Measurements from ENCODE around the gene ZNF444.
A peak's percentile ranks its signal among the peaks of the same experiment; 100 is the strongest.
"Not testable (repeated sequence)": the region's sequence is repeated elsewhere in the genome, so short reads cannot be mapped to it uniquely, and the experiment has no call there.

Gene ZNF444

DNA sequence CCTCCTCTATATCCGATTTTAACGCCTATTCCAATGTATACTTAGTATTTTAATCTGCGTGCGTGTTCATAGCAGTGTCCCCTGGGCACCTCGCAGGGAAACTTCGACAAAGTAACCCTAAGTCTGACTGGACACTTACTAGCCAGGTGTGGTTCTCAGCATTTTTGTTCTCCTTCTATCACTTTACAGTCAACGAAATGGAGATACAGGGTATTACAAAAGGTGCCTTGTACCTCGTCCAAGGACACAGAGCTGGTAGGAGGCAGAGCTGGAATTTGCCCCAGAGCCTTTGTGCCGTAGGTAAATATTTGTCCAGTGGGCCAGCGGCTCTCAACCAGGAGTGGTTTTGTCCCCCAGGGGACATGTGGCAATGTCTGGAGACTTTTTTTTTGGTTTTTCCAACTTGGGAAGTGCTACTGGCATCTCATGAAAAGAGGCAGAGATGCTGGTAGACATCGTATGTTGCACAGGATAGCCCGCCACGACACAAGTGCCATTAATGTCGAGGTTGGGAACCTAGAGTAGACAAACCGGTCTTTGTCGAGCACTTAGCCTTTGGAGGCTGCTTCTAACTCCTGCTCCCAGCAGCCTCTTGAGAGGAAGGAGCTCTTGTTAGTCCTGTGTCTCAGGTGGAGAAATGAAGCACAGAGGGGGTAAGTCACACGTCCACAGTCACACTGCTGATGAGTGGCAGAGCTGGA is 1.1 kb downstream of the ZNF444 start:
- H4K20me1 ChIP-seq = peaks cover 47% of the 10 kb centered on the region
- peak overlapping the region; percentile 73 for H3K9ac ChIP-seq
- no peaks in the 10 kb centered on the region for H3K9me3 ChIP-seq
- H3K27me3 ChIP-seq = no peaks in the 10 kb centered on the region
- peaks cover 54% of the 10 kb centered on the region for H3K4me1 ChIP-seq
- peaks cover 33% of the 10 kb centered on the region for H3K36me3 ChIP-seq
- H3K4me3 ChIP-seq = peak overlapping the region; percentile 77
- peak overlapping the region; percentile 92 for H3K4me2 ChIP-seq
- peak overlapping the region; percentile 63 for H3K27ac ChIP-seq
- TF ChIP-seq Cebpa-rat (IDR thresholded peaks at IDR 0.05) = no peak

DNA sequence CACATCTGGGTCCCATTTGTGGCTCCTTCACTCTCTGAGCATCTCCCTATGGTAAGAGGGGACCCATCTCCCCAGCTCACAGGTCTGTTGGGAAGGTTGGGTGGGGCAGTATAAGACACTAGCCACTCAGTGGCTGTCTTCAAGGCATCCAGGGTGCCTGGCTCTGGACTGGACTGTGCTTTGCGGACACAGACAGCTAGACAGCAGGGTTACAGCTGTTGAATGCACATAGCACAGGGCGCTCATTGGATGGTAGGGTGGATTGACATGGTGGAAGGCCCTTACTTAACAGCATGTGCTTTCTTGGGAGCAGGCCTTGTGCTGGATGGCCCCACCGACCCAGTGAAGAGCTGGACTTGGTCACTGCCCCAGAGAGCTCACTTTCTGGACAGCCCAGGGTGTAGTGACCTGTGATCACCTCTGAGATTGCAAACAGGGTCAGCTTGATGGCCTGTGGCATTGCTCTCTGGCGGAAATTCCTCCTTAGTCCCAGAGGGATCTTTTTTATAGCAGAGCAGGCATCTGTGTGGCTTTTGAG is 1.9 kb downstream of the ZNF444 start:
- Histone ChIP-seq H3K27ac (peak overlapping the region; percentile 50), H3K9ac (peak overlapping the region; percentile 73), H3K4me2 (peak overlapping the region; percentile 92)

DNA sequence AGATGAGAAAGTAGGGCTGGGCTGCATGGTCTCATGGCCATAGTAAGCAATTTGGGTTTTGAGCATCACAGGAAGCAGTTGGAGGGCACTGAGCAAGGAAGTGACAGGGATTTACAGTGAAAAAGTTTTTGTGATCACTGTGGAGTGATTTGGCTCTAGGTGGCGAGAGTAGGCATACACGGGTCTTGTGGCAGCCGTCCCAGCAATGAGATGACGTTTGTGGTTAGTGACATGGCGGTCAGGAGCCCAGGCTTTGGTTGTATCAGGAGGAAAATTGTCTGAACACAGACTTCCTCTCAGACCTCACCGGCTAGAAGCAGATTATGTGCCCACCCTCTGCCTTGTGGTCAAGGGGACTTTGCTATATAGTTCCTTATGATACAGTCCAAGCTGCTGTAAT is 3.3 kb downstream of the ZNF444 start:
- no peak for TF ChIP-seq Cebpa-rat (IDR thresholded peaks at IDR 0.05)
- Histone ChIP-seq H3K9me3 (no peaks in the 10 kb centered on the region), H3K27ac (peak overlapping the region; percentile 50), H4K20me1 (peaks cover 65% of the 10 kb centered on the region), H3K9ac (peak overlapping the region; percentile 73), H3K4me3 (no peak overlapping the region), H3K4me1 (peaks cover 47% of the 10 kb centered on the region), H3K4me2 (peak overlapping the region; percentile 92), H3K27me3 (no peaks in the 10 kb centered on the region), H3K36me3 (peaks cover 51% of the 10 kb centered on the region)

More for the DNA sequence above, 1.9 kb downstream of the ZNF444 start:
- Histone ChIP-seq H4K20me1 (peaks cover 54% of the 10 kb centered on the region), H3K9me3 (no peaks in the 10 kb centered on the region), H3K4me3 (peak overlapping the region; percentile 77), H3K27me3 (no peaks in the 10 kb centered on the region), H3K4me1 (peaks cover 48% of the 10 kb centered on the region), H3K36me3 (peaks cover 40% of the 10 kb centered on the region)
- TF ChIP-seq Cebpa-rat (IDR thresholded peaks at IDR 0.05) = no peak

DNA sequence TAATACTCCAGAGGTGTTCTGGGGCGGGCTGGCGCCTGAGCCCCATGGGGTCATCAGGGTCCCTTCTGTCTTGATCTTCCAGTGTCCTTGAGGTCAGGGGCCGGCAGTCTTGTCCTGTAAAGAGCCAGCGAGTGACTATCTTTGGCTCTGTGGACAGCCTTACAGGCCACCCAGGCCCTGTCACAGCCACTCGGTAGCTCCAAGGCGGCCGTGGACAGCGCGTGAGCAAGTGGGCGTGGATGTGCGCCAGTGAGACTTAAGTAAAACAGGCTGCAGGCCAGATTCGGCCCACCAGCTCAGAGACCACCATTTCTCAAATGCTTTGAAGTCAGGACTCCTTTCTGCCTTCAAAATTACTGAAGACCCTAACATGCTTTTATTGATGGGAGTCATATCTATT is 3.7 kb downstream of the ZNF444 start:
- Histone ChIP-seq H3K4me1 (peaks cover 42% of the 10 kb centered on the region), H3K9ac (peak overlapping the region; percentile 73; the same call in 1 of the 2 replicates), H3K9me3 (no peaks in the 10 kb centered on the region), H3K27ac (peak overlapping the region; percentile 50), H3K4me2 (peak overlapping the region; percentile 92), H3K27me3 (no peaks in the 10 kb centered on the region), H3K36me3 (peaks cover 55% of the 10 kb centered on the region), H3K4me3 (no peak overlapping the region), H4K20me1 (peaks cover 69% of the 10 kb centered on the region)
- TF ChIP-seq Cebpa-rat (IDR thresholded peaks at IDR 0.05) = no peak

DNA sequence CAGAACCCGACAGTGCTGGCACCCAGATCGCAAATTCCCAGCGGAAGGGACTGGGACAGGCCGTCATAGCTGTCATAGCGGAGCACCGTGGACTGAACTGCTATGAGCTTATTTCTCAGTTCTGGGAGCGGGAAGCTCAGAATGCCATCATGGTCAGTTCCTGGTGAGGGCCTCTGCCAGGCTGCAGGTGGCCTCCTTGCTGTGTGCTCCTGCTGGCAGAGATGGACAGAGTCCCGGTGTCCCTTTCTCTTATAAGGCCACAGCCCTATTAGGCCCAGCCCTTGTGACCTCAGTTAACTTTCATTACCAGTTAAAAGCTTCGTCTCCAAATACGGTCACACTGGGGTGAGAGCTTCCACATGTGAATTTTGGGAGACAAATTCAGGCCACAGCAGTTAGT is 4.6 kb downstream of the ZNF444 start:
- TF ChIP-seq Cebpa-rat (IDR thresholded peaks at IDR 0.05) = no peak
- no peak overlapping the region for H3K9ac ChIP-seq
- peaks cover 78% of the 10 kb centered on the region for H4K20me1 ChIP-seq
- peaks cover 36% of the 10 kb centered on the region for H3K4me1 ChIP-seq
- no peak overlapping the region for H3K27ac ChIP-seq
- H3K9me3 ChIP-seq = no peaks in the 10 kb centered on the region
- H3K4me2 ChIP-seq = no peak overlapping the region
- no peaks in the 10 kb centered on the region for H3K27me3 ChIP-seq
- no peak overlapping the region for H3K4me3 ChIP-seq
- H3K36me3 ChIP-seq = peaks cover 63% of the 10 kb centered on the region

DNA sequence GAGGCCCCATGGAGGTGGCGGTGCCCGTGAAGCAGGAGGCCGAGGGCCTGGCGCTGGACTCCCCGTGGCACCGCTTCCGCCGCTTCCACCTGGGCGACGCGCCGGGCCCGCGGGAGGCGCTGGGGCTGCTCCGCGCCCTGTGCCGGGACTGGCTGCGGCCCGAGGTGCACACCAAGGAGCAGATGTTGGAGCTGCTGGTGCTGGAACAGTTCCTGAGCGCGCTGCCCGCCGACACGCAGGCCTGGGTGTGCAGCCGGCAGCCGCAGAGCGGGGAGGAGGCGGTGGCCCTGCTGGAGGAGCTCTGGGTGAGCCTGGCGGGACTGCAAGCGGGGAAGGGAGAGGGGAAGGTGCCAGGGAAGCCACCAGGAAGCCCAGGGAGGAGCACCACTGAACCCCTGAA is 5.8 kb downstream of the ZNF444 start:
- Histone ChIP-seq H3K4me2 (no peak overlapping the region), H4K20me1 (peaks cover 89% of the 10 kb centered on the region), H3K27ac (no peak overlapping the region), H3K9ac (no peak overlapping the region), H3K36me3 (peaks cover 67% of the 10 kb centered on the region), H3K9me3 (no peaks in the 10 kb centered on the region), H3K4me1 (peaks cover 32% of the 10 kb centered on the region), H3K4me3 (no peak overlapping the region), H3K27me3 (no peaks in the 10 kb centered on the region)
- TF ChIP-seq Cebpa-rat (IDR thresholded peaks at IDR 0.05) = no peak

DNA sequence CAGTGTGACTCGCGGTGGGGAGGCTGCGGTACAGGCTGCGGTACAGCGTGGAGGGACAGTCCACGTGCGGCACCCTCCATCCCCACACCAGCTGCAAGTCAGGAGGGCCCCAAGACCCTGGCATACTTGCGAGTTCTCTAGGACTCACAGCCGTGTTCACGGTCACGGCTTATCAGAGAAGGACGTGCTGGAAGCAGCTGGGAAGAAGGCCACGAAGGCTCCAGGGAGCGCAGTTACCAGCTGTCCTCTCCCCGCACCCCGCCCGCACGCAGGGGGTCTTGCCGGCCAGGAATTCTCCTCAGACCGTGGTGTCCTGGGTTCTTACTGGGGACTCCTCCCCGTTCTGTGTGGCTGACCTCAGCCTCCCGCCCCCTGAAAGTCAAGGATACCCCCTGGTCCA is 6.2 kb downstream of the ZNF444 start:
- H3K9ac ChIP-seq = no peak overlapping the region
- H3K4me2 ChIP-seq = no peak overlapping the region
- TF ChIP-seq Cebpa-rat (IDR thresholded peaks at IDR 0.05) = no peak
- peaks cover 93% of the 10 kb centered on the region for H4K20me1 ChIP-seq
- no peak overlapping the region for H3K27ac ChIP-seq
- H3K27me3 ChIP-seq = no peaks in the 10 kb centered on the region
- H3K36me3 ChIP-seq = peaks cover 68% of the 10 kb centered on the region
- no peaks in the 10 kb centered on the region for H3K9me3 ChIP-seq
- H3K4me3 ChIP-seq = no peak overlapping the region
- peaks cover 28% of the 10 kb centered on the region for H3K4me1 ChIP-seq

DNA sequence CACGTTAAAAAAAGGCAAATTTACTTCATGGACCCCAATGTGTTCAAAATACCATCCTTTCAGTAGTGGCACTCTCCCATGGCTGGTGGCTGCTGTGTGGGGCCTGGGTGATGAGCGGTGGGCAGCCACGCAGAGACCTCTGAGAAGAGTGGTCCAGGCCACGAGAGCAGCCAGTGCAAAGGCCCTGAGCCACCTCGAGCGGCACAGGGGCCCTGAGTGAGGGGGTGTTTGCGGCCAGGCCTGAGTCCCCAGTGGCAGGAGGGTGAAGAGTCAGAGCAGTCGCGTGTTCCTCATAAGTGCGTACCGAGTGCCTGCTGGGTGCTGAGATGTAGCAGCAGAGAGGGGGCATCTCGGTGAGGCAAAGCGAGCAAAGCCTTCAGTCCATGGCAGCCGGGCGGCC is 7.0 kb downstream of the ZNF444 start:
- no peak overlapping the region for H3K27ac ChIP-seq
- H3K9me3 ChIP-seq = no peaks in the 10 kb centered on the region
- peaks cover 69% of the 10 kb centered on the region for H3K36me3 ChIP-seq
- peaks cover 20% of the 10 kb centered on the region for H3K4me1 ChIP-seq
- H4K20me1 ChIP-seq = peaks cover 95% of the 10 kb centered on the region
- TF ChIP-seq Cebpa-rat (IDR thresholded peaks at IDR 0.05) = no peak
- no peak overlapping the region for H3K4me2 ChIP-seq
- H3K27me3 ChIP-seq = no peaks in the 10 kb centered on the region
- no peak overlapping the region for H3K9ac ChIP-seq
- H3K4me3 ChIP-seq = no peak overlapping the region

DNA sequence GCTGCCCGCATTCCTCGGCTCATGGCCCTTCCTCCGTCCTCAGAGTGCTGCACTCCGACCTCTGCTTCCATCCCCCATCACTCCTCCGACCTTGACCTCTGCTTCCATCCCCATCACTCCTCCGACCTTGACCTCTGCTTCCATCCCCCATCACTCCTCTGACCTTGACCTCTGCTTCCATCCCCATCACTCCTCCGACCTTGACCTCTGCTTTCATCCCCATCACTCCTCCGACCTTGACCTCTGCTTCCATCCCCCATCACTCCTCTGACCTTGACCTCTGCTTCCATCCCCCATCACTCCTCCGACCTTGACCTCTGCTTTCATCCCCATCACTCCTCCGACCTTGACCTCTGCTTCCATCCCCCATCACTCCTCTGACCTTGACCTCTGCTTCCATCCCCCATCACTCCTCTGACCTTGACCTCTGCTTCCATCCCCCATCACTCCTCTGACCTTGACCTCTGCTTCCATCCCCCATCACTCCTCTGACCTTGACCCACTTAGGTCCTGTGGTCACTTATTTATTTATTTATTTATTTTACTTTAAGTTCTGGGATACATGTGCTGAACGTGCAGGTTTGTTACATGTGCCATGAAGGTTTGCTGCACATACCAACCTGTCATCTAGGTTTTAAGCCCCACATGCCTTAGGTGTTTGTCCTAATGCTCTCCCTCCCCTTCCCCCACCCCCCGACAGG is 8.0 kb downstream of the ZNF444 start:
- not testable (repeated sequence) for H3K4me2 ChIP-seq, H3K9ac ChIP-seq, H3K27ac ChIP-seq, H3K9me3 ChIP-seq, H3K27me3 ChIP-seq, H3K4me3 ChIP-seq
- Histone ChIP-seq H4K20me1 (peaks cover 95% of the 10 kb centered on the region), H3K36me3 (peaks cover 79% of the 10 kb centered on the region), H3K4me1 (peaks cover 10% of the 10 kb centered on the region)

DNA sequence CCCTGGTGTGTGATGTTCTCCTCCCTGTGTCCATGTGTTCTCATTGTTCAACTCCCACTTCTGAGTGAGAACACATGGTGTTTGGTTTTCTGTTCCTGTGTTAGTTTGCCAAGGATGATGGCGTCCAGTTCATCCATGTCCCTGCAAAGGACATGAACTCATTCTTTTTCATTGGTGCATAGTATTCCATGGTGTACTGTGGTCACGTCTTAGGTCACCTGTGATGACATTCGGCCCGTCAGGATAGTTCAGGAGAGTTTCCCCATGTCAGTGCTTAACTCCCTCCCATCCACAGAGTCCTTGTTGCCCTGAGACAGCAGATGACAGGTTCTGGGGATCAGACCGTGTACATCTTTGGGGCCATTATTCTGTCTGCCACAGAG is 8.6 kb downstream of the ZNF444 start:
- H4K20me1 ChIP-seq = peaks cover 95% of the 10 kb centered on the region
- no peak overlapping the region for H3K9ac ChIP-seq
- peaks cover 84% of the 10 kb centered on the region for H3K36me3 ChIP-seq
- no peak overlapping the region for H3K4me2 ChIP-seq
- H3K27me3 ChIP-seq = no peaks in the 10 kb centered on the region
- no peak for TF ChIP-seq Cebpa-rat (IDR thresholded peaks at IDR 0.05)
- peaks cover 5% of the 10 kb centered on the region for H3K4me1 ChIP-seq
- H3K9me3 ChIP-seq = no peaks in the 10 kb centered on the region
- no peak overlapping the region for H3K4me3 ChIP-seq
- no peak overlapping the region for H3K27ac ChIP-seq
